ENCODE data around the gene C17orf75. TPM values are rescaled to one million over a fixed set of nuclear protein-coding genes. Genes with fewer than 3 reads are reported as not detected.
"Not testable (repeated sequence)": the region's sequence is repeated elsewhere in the genome, so short reads cannot be mapped to it uniquely, and the experiment has no call there.

Gene C17orf75
- total and polyA plus RNA-seq, 8 donors = 7.5 to 48.0 (median 14.8) TPM

GRCh38 chr17:32327911-32328310 is 14.1 kb downstream of the C17orf75 start:
- H3K27me3 ChIP-seq = no peaks in the 10 kb centered on the region
- H3K36me3 ChIP-seq = peaks cover 0 to 15% (median 13%) of the 10 kb centered on the region in 4 donors
- DNase-seq = no peak
- no peak overlapping the region for H3K27ac ChIP-seq
- no peaks in the 10 kb centered on the region for H3K9me3 ChIP-seq
- TF ChIP-seq POLR2A (IDR thresholded peaks at IDR 0.05) (no peak), EP300 (IDR thresholded peaks at IDR 0.05) (no peak), POLR2AphosphoS5 (IDR thresholded peaks at IDR 0.05) (no peak)
- TF ChIP-seq, protein P1, sequence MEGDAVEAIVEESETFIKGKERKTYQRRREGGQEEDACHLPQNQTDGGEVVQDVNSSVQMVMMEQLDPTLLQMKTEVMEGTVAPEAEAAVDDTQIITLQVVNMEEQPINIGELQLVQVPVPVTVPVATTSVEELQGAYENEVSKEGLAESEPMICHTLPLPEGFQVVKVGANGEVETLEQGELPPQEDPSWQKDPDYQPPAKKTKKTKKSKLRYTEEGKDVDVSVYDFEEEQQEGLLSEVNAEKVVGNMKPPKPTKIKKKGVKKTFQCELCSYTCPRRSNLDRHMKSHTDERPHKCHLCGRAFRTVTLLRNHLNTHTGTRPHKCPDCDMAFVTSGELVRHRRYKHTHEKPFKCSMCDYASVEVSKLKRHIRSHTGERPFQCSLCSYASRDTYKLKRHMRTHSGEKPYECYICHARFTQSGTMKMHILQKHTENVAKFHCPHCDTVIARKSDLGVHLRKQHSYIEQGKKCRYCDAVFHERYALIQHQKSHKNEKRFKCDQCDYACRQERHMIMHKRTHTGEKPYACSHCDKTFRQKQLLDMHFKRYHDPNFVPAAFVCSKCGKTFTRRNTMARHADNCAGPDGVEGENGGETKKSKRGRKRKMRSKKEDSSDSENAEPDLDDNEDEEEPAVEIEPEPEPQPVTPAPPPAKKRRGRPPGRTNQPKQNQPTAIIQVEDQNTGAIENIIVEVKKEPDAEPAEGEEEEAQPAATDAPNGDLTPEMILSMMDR (IDR thresholded peaks at IDR 0.05) = no peak
- 80 to 98% (median 91%) methylated on average over 1 of the region's 1 CpG for WGBS, 5 donors
- intact Hi-C loops (cut with DNase I; ENCODE audit: low total_unique reads) = no loop called here
- peaks cover 0 to 20% (median 11%) of the 10 kb centered on the region in 4 donors for H3K4me1 ChIP-seq
- no peak overlapping the region for H3K4me3 ChIP-seq

DNA sequence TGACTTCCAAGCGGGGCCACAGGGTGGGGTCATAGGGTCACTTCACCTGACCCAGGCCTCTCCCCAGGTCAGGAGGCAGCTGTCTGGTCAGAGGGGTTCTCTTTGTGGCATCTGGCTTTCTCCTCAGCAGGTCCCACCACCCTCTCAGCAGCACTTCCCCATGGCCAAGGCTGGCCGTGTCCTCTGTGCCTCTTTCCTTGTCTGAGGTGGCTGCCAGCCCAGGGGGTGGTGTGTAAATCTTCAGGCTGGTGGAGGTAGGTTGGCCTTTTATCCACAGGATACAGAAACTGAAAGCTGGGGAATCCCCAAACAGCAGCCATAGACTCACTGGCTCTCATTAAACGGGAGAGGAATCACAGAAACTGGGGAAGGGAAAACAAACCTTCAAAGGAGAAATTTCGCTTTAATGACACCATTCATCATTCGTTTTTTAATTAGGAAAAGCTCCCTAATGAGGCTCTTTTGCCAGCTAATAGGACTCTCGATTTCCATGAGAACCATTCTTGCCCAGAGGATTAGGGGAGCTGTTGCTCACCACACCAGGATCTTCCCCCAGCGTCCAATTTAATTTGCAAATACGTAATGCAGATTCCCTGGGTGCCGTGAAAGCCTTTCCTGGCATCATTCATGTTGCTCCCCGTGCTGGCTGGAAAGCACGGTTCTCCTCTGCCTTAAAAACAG is 18.0 kb downstream of the C17orf75 start:
- 26 to 42% (median 35%) methylated on average over 11 of the region's 11 CpGs for WGBS, 5 donors
- peak overlapping the region; percentile 3 to 36 (median 21) for H3K4me3 ChIP-seq
- peak overlapping the region in 3 of 5 donors; percentile 14 to 33 (median 18) for H3K27ac ChIP-seq
- no peaks in the 10 kb centered on the region for H3K9me3 ChIP-seq
- H3K4me1 ChIP-seq = peaks cover 0 to 13% (median 11%) of the 10 kb centered on the region in 4 donors
- peak; percentile 51 to 54 for DNase-seq
- intact Hi-C loops (cut with DNase I; ENCODE audit: low total_unique reads) = no loop called here
- H3K36me3 ChIP-seq = no peaks in the 10 kb centered on the region
- H3K27me3 ChIP-seq = no peaks in the 10 kb centered on the region
- TF ChIP-seq EP300 (IDR thresholded peaks at IDR 0.05) = no peak
- TF ChIP-seq, protein P1 (IDR thresholded peaks at IDR 0.05) = no peak
- TF ChIP-seq POLR2AphosphoS5 (IDR thresholded peaks at IDR 0.05) = no peak
- TF ChIP-seq POLR2A (IDR thresholded peaks at IDR 0.05) = no peak

DNA sequence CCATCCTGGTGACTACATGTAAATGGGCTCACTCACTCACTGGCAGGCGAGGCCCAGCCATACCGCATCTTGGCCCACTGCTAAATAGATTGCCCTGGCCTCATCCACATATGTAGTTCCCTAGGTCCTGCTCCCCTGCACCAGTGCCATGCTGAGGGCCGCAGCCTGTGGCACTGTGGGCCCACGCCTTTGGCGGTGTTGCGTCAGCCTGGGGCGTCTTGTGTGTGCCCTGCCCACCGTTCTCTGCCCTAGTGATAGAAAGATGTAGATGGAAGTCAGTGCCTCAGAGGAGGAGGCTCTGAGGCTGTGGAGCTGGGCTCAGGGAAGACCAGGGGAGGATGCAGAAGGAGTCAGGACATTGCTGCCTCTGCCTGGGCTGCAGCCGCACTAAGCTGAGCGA is 18.9 kb downstream of the C17orf75 start:
- no peak for DNase-seq

DNA sequence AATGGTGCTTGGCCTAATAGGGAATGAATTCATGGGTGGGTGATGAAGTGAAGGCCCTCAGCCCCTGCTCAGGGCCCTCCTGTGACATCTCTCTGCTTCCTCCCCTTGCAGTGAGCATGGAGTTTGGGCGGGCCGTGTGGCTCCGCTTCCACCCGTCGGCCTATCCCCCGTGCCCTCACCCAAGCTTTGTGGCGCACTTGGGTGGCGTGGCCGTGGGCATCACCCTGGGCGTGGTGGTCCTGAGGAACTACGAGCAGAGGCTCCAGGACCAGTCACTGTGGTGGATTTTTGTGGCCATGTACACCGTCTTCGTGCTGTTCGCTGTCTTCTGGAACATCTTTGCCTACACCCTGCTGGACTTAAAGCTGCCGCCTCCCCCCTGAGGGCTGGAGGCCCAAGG is 21.1 kb downstream of the C17orf75 start:
- intact Hi-C loops (cut with DNase I; ENCODE audit: low total_unique reads) = no loop called here
- TF ChIP-seq, protein P1 (IDR thresholded peaks at IDR 0.05) = no peak
- no peak for TF ChIP-seq POLR2A (IDR thresholded peaks at IDR 0.05)
- no peak for TF ChIP-seq POLR2AphosphoS5 (IDR thresholded peaks at IDR 0.05)
- no peak for TF ChIP-seq EP300 (IDR thresholded peaks at IDR 0.05)
- DNase-seq = no peak
- no peaks in the 10 kb centered on the region for H3K27me3 ChIP-seq
- peaks cover 0 to 13% (median 11%) of the 10 kb centered on the region in 4 donors for H3K4me1 ChIP-seq
- no peaks in the 10 kb centered on the region for H3K9me3 ChIP-seq
- WGBS, 5 donors = 87 to 96% (median 94%) methylated on average over 15 of the region's 15 CpGs
- H3K4me3 ChIP-seq = no peak overlapping the region
- no peaks in the 10 kb centered on the region for H3K36me3 ChIP-seq
- no peak overlapping the region for H3K27ac ChIP-seq

More for the DNA sequence above, 18.9 kb downstream of the C17orf75 start:
- TF ChIP-seq EP300 (IDR thresholded peaks at IDR 0.05) = no peak
- TF ChIP-seq, protein P1 (IDR thresholded peaks at IDR 0.05) = no peak
- no peak for TF ChIP-seq POLR2AphosphoS5 (IDR thresholded peaks at IDR 0.05)
- no peak for TF ChIP-seq POLR2A (IDR thresholded peaks at IDR 0.05)
- no peaks in the 10 kb centered on the region for H3K27me3 ChIP-seq
- H3K27ac ChIP-seq = no peak overlapping the region
- H3K9me3 ChIP-seq = no peaks in the 10 kb centered on the region
- no peak overlapping the region for H3K4me3 ChIP-seq
- intact Hi-C loops (cut with DNase I; ENCODE audit: low total_unique reads) = no loop called here
- 91 to 95% (median 94%) methylated on average over 9 to 10 of the region's 10 CpGs for WGBS, 5 donors
- no peaks in the 10 kb centered on the region for H3K36me3 ChIP-seq
- peaks cover 0 to 13% (median 11%) of the 10 kb centered on the region in 4 donors for H3K4me1 ChIP-seq

DNA sequence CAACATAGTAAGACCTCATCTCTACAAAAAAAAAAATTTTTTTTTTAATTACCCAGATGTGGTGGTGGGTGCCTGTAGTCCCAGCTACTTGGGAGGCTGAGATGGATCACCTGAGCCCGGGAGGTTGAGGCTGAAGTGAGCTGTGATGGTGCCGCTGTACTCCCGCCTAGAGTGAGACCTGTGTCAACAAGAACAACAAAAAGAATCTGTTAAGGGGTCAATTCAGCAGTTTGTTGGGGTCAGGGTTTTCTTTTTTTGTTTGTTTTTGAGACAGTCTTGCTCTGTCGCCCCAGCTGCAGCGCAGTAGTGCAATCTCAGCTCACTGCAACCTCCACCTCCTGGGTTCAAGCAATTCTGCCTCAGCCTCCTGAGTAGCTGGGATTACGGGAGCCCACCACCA is 21.9 kb downstream of the C17orf75 start:
- WGBS, 5 donors = 71 to 86% (median 80%) methylated on average over 6 of the region's 6 CpGs
- H3K4me3 ChIP-seq; intact Hi-C loops (cut with DNase I; ENCODE audit: low total_unique reads); H3K9me3 ChIP-seq; DNase-seq; H3K27me3 ChIP-seq; H3K27ac ChIP-seq; H3K36me3 ChIP-seq: not testable (repeated sequence)
- H3K4me1 ChIP-seq = peaks cover 0 to 13% (median 11%) of the 10 kb centered on the region in 4 donors
